ENCODE results near the gene GALNT2.

Gene GALNT2

DNA sequence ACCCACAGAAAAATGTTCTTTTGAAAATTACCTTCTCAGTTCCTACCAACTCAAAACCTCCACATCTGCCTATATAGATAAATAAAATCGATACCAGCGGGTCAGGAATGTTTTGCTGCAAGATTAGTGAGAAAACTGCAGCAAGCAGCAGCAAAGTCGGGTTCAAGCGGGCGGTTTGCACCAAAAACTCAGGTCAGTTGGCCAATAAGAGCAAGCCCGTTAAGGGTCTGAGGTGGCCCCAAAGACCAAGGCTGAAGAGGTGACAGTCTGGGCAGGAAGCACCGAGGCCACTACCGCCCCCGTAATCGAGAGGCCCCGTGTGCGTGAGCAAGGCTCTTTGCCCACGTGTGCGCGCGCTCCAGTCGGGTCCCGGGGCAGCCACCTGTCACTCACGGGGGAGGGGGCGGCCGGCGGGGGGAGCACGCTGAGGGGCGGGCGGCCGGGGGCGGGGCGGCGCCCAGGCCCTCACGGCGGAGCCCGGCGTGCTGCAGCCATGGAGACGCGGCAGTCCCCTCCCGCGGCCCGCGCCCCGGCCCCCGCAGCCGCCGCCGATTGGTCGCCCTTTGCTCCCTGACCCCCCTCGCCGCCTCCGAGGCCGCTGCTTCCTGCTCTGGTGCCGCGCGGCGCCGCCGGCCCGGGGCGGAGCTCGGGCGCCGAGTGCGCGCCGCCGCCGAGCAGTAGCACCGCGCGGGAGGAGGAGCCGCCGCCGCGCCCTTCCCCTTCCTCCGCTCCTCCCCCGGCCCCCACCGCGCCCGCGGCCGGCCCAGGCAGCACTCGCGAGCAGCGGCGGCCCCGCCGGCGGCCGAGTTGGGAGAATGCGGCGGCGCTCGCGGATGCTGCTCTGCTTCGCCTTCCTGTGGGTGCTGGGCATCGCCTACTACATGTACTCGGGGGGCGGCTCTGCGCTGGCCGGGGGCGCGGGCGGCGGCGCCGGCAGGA lies at the start of gene GALNT2:
GALNT2 (plus strand) TSS at position 773 of the 939 bp plus-strand sequence; CDS start at position 816, 43 bp downstream.
- peak; percentile 90 for DNase-seq

GRCh38 chr1:230020451-230020850 lies 46.6 kb upstream of the GALNT2 start:
- DNase-seq = no peak

DNA sequence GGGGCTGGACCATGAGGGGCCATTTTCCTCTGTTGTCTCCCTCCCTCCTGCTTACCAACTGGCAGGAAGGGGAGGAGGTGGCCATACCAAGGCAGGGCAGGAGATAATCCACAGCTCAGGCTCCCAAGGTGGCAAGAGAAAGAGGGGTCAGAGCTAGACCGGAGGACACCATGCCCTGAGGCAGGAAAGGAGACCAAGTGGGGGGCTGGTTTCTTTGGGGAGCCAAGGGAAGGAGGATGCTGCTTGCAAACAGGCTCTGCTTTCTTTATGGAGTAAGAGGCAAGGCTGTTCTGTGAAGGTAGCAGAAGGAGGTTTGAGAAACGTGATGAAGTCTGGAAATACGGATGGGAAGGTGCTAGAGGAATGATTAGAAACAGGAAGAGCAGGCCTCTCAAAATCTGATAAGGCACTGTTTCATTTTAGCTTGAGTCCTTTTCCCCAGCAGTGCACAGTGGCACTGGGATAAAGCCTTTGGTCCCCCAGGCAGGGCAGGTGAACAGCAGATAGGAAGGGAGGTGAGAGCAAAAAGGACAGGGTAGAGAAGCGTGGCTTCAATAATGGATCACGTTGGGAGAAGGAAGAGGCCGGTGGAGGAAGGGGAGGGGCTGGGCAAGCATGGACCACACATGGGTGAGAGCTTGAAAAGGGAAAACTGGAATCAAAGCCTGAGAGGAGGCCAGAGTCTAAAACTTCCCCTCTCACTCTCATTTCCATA lies 44.2 kb upstream of the GALNT2 start:
- no peak for DNase-seq

DNA sequence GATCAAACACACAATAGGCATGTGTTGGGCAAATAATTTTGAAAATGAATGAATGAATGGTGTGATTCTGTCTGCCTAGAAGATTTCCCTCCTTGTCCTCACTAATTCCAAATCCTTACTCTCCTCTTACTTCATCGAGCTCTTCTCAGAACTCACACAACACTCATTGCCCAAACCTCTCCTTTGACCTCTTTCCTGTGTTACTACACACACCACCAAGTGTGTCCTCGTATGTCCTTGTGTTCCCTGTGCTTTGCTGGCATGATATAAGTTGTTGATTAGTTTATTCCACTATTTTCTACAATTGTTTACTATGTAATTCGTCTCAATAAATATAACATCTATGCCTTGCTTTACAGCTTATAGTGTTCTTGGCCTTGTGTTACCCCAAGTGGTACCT lies 41.4 kb upstream of the GALNT2 start:
- DNase-seq = no peak

DNA sequence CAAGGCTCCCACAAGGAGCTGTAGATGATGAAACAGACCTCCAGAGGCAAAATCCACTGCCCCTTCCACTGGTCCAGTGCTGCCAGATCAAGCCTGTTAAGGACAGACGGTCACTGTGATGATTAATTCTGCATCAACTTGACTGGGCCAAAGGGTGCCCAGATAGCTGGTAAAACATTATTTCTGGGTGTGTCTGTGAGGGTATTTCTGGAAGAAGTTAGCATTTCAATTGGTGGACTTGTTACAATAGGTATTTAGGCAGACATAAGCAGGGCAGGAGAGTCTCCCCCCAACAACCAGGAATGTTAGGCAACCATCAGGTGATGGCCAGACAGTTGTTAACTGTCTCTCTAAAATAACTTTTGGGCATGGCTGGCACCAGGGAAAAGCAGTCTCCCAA lies 40.9 kb upstream of the GALNT2 start:
- DNase-seq = no peak

GRCh38 chr1:230026572-230026971 lies 40.5 kb upstream of the GALNT2 start:
- DNase-seq = no peak

DNA sequence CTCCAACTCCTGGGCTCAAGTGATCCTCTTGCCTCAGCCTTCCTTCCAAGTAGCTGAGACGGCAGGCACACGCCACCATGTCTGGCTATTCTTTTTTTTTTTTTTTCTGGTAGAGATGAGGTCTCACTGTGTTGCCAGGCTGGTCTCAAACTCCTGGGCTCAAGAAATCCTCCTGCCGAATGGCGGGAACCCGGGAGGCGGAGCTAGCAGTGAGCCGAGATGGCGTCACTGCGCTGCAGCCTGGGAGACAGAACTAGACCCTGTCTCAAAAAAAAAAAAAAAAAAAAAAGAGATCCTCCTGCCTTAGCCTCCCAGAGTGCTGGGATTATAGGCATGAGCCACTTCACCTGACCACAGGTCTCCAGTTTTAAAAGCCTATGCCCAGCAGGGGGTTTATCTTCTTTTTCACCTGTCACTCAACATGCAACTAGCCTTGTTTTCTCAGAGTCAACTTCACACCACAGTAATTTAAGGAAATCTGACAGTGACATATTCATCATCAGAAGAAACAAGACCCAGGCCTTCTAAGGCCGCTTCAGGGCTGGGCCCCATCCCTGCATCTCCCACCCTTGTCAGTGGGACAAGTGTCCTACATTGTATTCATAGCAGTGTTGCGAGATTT lies 38.3 kb upstream of the GALNT2 start:
- DNase-seq = peak; percentile 30

GRCh38 chr1:230029244-230029941 lies 37.6 kb upstream of the GALNT2 start:
- DNase-seq = no peak

DNA sequence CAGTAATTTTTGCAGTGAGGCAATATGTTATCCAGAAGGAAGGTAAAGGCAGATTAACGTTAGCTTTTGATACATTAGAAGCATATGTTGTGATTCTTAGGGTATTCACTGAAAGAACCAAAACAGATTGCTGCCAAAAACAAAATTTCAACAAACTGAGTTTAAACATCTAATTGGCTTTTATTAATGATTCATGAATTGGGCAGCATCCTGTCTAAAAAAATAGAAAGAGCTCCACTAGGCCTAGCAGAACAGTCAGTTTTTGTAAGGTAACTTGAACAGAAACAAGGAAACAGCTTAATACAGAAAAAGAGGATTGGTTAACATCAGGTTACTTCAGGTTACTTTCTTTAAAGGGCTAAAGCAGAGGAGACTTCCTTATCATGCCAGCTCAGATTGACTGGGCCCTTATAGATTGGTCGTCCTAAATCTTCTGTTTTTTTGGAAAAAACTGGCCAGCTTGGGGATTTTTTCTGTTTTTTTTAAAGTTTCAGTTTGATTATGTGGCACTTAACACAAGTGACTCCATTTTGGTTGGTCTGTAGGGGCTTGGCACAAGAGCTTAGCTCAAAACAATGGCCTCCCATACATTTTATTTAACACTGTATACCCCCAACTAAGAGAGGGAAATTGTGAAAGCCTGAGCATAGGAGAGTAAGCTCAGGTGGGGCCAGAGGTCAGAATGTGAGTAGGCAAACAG lies 36.8 kb upstream of the GALNT2 start:
- DNase-seq = no peak

DNA sequence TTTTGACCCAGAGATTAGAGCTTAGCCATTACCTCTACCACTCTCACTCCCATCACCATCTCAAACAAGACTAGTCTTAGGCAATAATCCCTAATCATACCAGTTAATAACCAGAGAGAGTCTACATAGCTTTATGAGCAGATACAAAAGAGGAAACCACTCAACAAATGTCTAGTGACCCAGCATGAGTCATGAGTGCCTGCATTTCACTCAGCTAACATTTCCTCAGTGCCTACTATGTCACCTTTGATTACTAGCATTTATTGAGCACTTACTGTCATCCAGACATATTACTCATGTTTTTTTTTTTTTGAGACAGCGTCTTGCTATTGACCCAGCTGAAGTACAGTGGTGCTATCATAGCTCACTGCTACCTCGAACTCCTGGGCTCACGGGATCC lies 35.9 kb upstream of the GALNT2 start:
- no peak for DNase-seq

GRCh38 chr1:230032516-230033281 lies 34.3 kb upstream of the GALNT2 start:
- no peak for DNase-seq

GRCh38 chr1:230037261-230037660 lies 29.8 kb upstream of the GALNT2 start:
- no peak for DNase-seq

DNA sequence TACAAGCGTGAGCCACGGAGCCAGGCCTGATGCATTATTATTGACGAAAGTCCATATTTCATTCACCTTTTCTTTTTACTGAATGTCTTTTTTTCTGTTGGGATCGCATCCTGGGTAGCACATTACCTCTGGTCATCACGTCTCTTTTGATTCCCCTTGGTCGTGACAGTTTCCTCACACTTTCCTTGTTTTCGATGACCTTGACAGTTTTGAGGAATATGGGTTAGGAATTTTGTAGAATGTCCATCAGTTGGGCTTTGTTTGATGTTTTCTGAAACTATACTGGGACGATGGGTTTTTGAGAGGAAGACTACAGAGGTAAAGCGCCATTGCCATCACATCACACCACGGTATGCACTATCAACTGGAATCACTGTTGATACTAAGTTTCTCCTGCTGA lies 26.6 kb upstream of the GALNT2 start:
- no peak for DNase-seq

GRCh38 chr1:230043081-230043480 lies 24.0 kb upstream of the GALNT2 start:
- DNase-seq = no peak

DNA sequence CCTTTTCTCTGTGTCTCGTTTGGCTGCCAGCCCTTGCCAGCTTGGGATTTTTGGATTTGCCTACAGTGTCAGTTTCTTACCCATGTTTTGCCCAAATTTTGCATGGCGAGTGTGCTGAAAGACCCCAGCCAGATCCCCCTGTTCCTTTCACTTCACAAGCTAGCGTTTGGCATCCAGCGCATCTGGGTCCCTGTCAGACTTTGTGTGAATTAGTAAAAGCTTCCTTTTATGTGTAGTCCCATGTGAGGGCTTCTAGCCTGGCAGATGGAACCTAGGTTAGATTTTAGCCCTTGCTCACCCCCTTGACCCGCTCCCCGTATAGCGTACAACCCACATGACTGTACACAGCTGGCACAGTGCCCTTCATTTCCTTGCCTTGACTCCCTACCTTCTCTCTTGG lies 22.3 kb upstream of the GALNT2 start:
- DNase-seq = no peak

- DNase-seq = no peak
Measured at GRCh38 chr1:230047114-230047865, 19.7 kb upstream of the GALNT2 start.

- DNase-seq = no peak
Measured at GRCh38 chr1:230048322-230048721, 18.7 kb upstream of the GALNT2 start.

GRCh38 chr1:230048922-230049321 lies 18.1 kb upstream of the GALNT2 start:
- no peak for DNase-seq

- DNase-seq = no peak
Measured at GRCh38 chr1:230049731-230050130, 17.3 kb upstream of the GALNT2 start.

DNA sequence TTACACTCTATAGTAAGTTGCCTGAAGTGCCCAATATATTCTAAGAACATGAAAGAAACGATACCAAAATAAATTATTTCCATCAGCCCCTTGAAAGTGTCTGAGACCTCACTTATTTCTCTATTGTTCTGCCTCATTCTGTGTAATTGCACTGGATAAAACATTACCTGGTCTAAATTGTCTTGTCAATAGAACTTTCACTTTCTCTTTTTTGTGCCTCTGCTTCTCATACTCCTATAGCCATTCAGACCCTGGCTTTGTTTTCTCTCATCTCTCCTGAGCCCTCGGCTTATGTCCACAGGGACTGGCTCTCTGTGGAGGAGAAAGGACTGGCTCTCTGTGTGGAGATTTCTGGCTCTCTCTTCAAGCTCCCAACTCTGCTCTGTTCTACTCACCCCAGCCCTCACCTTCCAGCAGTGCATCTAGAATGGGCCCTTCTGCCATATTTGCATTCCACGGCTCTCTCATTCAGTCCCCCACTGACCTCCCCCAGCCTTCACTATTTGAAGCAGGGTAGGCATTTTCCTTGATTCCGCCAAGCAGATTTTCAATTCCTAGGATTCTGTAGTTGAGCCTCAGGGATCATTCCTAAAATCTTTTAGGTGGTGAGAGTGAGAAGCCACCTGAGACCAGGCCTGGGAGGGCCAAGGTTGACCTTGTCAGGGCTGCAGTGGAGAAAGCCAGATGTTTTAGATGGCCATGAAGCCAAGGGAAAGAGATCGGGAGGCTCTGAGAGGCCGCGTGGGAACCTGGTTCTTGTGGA lies 15.9 kb upstream of the GALNT2 start:
- no peak for DNase-seq
